Activated T-cell treated with anti-CD3 and anti-CD28 coated beads, Interleukin-2, amount 50 U/mL, for 4 hours (primary cell): ENCODE data around the gene GATA3. TPM values are rescaled to one million over a fixed set of nuclear protein-coding genes. Genes with fewer than 3 reads are reported as not detected.

Source experiments
- ATAC-seq, 2 donors: fragments of 200-7000 bp; cut with Tn5 transposase; one replicate each; pipeline ENCODE4 v1.10.0; 2021
- DNase-seq: peaks from one replicate; pipeline ENCODE4 v3.0.0-alpha.2; 2020
- H3K27me3 Mint-ChIP-seq: one replicate; pipeline ENCODE4 v1.8.0; 2021; ENCODE audit warnings: low read depth, mixed read lengths
- H3K36me3 Mint-ChIP-seq: one replicate; pipeline ENCODE4 v1.8.0; 2022; ENCODE audit warnings: mixed read lengths; ENCODE audit not compliant: insufficient read depth
- H3K4me1 Mint-ChIP-seq: one replicate; pipeline ENCODE4 v1.8.0; 2021; ENCODE audit warnings: low read depth, mixed read lengths
- H3K4me3 Mint-ChIP-seq: one replicate; pipeline ENCODE4 v1.8.0; 2021; ENCODE audit warnings: mild to moderate bottlenecking, moderate library complexity, mixed read lengths
- H3K9me3 Mint-ChIP-seq: one replicate; pipeline ENCODE4 v1.8.0; 2021; ENCODE audit warnings: mixed read lengths
- total RNA-seq, 3 donors: library from RNA; stranded (reverse); gene quantifications; one replicate each; pipeline ENCODE4 v1.2.1, GENCODE V29; 2021

GATA3 gene
- total RNA-seq, 3 donors from 2014 or later: 28.1 to 71.9 (median 42.1) TPM

- DNase-seq: no peak
- peaks cover 5% of the 10 kb centered on the region for H3K9me3 Mint-ChIP-seq
- peaks cover 58% of the 10 kb centered on the region for H3K4me1 Mint-ChIP-seq
- H3K27me3 Mint-ChIP-seq: peaks cover 98% of the 10 kb centered on the region
- H3K36me3 Mint-ChIP-seq: no peaks in the 10 kb centered on the region
- no peak overlapping the region for H3K4me3 Mint-ChIP-seq
- ATAC-seq: peak; percentile 28 to 36
Measured at GRCh38 chr10:8043569-8044306, 10.8 kb upstream of the GATA3 start.

DNA sequence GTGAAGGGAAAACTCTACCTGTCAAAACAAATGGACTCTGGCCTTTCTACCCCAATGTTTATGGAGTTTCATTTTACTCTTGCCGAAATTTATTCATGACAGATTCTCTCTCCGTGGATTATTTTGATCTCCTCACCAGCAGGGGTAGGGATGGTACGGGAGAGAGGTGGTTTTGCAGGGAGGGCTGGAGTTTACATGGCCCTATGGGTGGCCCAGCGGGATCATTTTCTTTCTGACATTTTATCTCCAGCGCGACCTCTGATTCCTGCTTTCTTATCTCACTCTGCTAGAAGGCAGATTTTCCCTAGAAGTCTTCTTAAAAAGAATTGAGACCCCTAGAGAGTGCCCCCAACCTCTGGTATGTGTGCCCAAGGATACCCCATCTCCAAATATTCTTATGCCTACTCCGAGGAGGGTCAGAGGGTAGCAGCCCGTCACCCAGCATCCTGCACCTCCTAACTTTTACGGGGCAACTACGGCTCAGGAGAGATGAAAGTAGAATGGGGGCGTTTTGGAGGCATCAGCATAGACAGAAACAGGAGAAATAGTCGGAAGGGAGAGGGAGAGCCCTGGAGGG is 10.1 kb upstream of the GATA3 start:
- peaks cover 62% of the 10 kb centered on the region for H3K4me1 Mint-ChIP-seq
- H3K9me3 Mint-ChIP-seq: peaks cover 2% of the 10 kb centered on the region
- no peak overlapping the region for H3K4me3 Mint-ChIP-seq
- no peak for ATAC-seq
- no peak for DNase-seq
- no peaks in the 10 kb centered on the region for H3K36me3 Mint-ChIP-seq
- peaks cover 96% of the 10 kb centered on the region for H3K27me3 Mint-ChIP-seq

DNA sequence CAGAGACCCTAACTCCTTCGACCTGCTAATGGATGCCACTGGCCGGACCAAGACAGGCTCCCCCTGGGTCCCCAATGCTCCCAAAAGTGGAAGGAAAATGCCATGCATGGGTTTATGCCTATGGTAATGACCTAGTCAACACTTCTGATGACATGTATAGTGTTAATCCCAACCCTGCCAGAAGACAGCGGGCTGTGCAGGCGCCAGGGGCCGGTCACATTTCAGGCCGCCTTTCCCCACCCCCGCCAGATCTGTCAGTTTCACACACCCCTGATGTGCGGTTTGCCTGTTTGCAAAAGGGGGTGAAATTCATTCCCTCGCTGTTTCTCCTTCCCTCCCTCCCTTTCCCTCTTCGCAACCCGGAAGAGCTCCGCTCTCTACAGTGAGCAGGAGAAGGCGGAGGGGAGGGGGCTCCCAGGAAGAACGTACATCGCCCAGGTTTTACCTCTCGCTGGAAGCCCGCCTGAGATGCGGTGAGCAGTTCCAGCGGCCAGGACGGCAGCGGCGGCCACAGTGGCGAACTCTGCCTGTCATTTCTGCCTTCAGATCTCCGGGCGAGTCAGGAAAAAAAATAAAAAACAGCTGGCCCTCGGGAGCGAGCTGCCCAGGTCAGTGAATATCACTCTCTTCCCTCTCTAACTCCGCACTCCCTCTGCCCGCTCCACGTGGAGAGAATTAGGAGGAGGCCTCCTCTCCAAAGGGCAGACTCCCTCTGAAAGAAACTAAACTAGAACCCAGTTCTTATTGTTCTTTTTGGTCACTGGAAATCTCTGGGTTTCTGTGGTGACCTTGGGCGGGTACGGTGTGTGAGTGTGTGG is 9.4 kb upstream of the GATA3 start:
- peak; percentile 17 to 30 for ATAC-seq
- H3K27me3 Mint-ChIP-seq: peaks cover 89% of the 10 kb centered on the region
- peaks cover 61% of the 10 kb centered on the region for H3K4me1 Mint-ChIP-seq

GRCh38 chr10:8045726-8046494 is 8.6 kb upstream of the GATA3 start:
- H3K4me1 Mint-ChIP-seq: peaks cover 63% of the 10 kb centered on the region
- peaks cover 84% of the 10 kb centered on the region for H3K27me3 Mint-ChIP-seq
- H3K4me3 Mint-ChIP-seq: peak overlapping the region; percentile 56
- ATAC-seq (no peak), DNase-seq (no peak)
- H3K36me3 Mint-ChIP-seq: no peaks in the 10 kb centered on the region
- H3K9me3 Mint-ChIP-seq: no peaks in the 10 kb centered on the region

More for the DNA sequence above, 9.4 kb upstream of the GATA3 start:
- Mint-ChIP-seq H3K9me3 (no peaks in the 10 kb centered on the region), H3K36me3 (no peaks in the 10 kb centered on the region), H3K4me3 (peak overlapping the region; percentile 56)
- no peak for DNase-seq

DNA sequence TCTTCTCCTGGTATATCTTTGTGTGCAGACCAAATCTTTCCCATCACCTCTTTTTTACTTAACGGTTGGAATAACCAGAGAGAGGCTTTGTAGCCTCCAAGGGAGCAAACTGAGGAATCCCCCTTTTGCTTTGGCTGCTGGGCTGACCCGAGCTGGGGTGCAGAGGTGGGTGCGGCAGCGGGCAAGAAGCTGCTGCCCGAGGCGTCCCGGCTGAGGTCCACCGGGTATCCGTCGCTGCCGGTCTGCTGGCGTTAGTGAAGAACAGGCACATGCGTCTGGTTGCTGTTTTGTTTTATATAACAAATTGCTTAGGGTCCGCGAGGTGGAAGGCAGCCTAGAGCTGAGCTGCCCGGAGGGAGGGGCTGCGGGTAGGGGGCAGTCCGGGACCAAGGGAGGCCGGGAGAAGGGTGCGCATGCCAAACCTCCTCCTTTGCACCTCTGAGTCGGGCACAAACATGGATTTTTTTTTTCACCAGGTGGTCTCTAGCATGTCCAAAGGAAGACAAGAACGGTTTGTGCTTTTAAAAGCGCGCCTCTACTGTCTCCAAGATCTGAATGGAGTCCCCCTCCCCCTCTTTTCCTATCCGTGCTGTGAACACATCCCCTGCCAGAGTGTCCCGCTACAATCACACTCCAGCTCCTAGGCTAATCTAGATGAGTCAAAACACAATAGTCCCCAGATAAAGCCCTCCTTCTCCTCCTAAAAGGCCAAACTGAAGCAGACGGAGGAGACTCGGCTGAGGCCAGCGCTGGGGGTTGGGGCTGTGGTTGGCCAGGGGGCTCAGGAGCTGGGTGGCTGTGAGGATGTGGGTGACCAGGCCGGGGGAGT is 6.8 kb upstream of the GATA3 start:
- Mint-ChIP-seq H3K36me3 (no peaks in the 10 kb centered on the region), H3K4me1 (peaks cover 65% of the 10 kb centered on the region)
- ATAC-seq: no peak

GRCh38 chr10:8048281-8049008 is 6.0 kb upstream of the GATA3 start:
- ATAC-seq: no peak

More for the DNA sequence above, 6.8 kb upstream of the GATA3 start:
- no peak for DNase-seq
- no peaks in the 10 kb centered on the region for H3K9me3 Mint-ChIP-seq
- peak overlapping the region; percentile 4 for H3K4me3 Mint-ChIP-seq
- H3K27me3 Mint-ChIP-seq: peaks cover 77% of the 10 kb centered on the region

GRCh38 chr10:8049045-8049864 is 5.2 kb upstream of the GATA3 start:
- Mint-ChIP-seq H3K4me1 (peaks cover 62% of the 10 kb centered on the region), H3K36me3 (no peaks in the 10 kb centered on the region), H3K9me3 (no peaks in the 10 kb centered on the region), H3K27me3 (peaks cover 68% of the 10 kb centered on the region), H3K4me3 (peak overlapping the region; percentile 70)
- ATAC-seq (no peak), DNase-seq (no peak)

More at GRCh38 chr10:8048281-8049008, 6.0 kb upstream of the GATA3 start:
- H3K9me3 Mint-ChIP-seq: no peaks in the 10 kb centered on the region
- no peaks in the 10 kb centered on the region for H3K36me3 Mint-ChIP-seq
- H3K4me1 Mint-ChIP-seq: peaks cover 66% of the 10 kb centered on the region
- peaks cover 77% of the 10 kb centered on the region for H3K27me3 Mint-ChIP-seq
- peak; percentile 60 for DNase-seq
- peak overlapping the region; percentile 70 for H3K4me3 Mint-ChIP-seq

GRCh38 chr10:8049865-8050555 is 4.5 kb upstream of the GATA3 start:
- ATAC-seq: no peak
- no peak for DNase-seq
- H3K27me3 Mint-ChIP-seq: peaks cover 61% of the 10 kb centered on the region
- H3K4me3 Mint-ChIP-seq: peak overlapping the region; percentile 61
- H3K4me1 Mint-ChIP-seq: peaks cover 55% of the 10 kb centered on the region
- no peaks in the 10 kb centered on the region for H3K9me3 Mint-ChIP-seq
- H3K36me3 Mint-ChIP-seq: no peaks in the 10 kb centered on the region

- ATAC-seq (no peak), DNase-seq (no peak)
- Mint-ChIP-seq H3K4me3 (peak overlapping the region; percentile 70), H3K4me1 (peaks cover 48% of the 10 kb centered on the region), H3K9me3 (no peaks in the 10 kb centered on the region), H3K27me3 (peaks cover 55% of the 10 kb centered on the region), H3K36me3 (peaks cover 2% of the 10 kb centered on the region)
Measured at GRCh38 chr10:8050556-8051108, 3.9 kb upstream of the GATA3 start.

DNA sequence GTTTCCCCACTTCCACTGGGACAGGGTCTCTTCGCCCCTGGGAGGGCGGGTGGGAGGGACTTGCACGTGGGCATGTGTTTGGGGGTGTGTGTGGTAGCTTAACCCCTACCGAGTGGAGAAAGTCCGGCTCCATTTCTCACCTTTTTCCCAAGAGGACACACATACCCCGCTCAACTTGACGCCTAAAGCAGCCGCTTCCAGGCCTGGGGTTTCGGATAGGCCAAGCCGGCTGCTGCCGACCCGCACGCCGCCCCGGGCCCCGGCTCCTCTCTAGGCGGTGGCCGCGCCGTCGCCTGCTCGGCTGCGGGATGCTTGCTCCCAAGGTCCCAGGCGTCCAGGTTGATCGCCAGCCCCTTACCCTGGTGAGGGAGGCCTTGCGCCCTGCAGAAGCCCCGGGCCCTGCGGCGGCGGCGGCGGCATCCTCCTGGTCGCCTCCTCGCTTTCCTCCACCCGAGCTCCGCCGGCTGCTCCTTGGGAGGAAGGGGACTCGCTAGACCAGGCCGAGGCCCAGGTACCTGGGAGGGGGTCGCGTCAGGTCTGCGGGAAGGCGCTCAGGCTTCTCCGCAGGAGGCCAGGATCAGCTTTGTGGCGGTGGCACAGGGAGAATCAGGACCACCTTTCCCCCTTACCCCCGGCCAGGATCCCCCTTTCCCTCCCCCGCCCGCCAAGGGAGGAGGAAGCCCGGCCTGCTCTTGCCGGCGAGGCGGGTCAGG is 3.2 kb upstream of the GATA3 start:
- H3K4me1 Mint-ChIP-seq: peaks cover 42% of the 10 kb centered on the region
- peaks cover 2% of the 10 kb centered on the region for H3K36me3 Mint-ChIP-seq
- ATAC-seq: no peak
- H3K27me3 Mint-ChIP-seq: peaks cover 48% of the 10 kb centered on the region
- no peaks in the 10 kb centered on the region for H3K9me3 Mint-ChIP-seq
- DNase-seq: no peak
- peak overlapping the region; percentile 70 for H3K4me3 Mint-ChIP-seq

DNA sequence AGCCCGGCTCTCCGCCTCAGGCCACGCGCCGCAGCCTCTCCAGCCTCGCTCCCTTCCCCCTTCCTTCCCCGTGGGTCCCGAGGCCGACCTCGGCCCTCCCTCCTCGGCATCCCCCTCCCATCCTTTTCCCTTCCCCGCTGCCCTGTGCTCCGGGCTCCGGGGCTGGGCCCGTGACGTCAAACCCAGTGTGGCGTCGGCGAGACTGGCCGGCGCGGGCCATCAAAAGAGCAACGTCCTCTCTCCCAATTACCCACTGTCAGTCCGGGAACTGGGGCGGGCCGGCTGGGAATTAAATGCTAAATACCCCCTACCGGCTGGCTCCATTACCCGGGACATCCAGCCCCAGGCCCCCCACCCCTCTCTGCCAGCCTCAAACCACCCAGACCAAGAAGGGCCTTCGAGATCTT is 2.6 kb upstream of the GATA3 start:
- Mint-ChIP-seq H3K36me3 (peaks cover 5% of the 10 kb centered on the region), H3K27me3 (peaks cover 43% of the 10 kb centered on the region), H3K4me3 (peak overlapping the region; percentile 76), H3K4me1 (peaks cover 41% of the 10 kb centered on the region), H3K9me3 (no peaks in the 10 kb centered on the region)
- ATAC-seq (no peak), DNase-seq (no peak)
